IMR-90 (cell line): ENCODE results near the gene TMEM19.
"Not testable (repeated sequence)": the region's sequence is repeated elsewhere in the genome, so short reads cannot be mapped to it uniquely, and the experiment has no call there.

Experiments
- CTCF ChIP-seq: conservative IDR thresholded peaks from 2 replicates; pipeline ENCODE4 v1.5.1; 2012; ENCODE audit warnings: mild to moderate bottlenecking, low read depth, low read length, improper control_type of control experiment
- ELK1 ChIP-seq: fragments of 150-350 bp; IDR thresholded peaks from 2 replicates; pipeline ENCODE4 v1.6.1; 2016; ENCODE audit warnings: low read depth, mild to moderate bottlenecking, low read length, moderate library complexity, borderline replicate concordance
- FOS ChIP-seq: fragments of 150-350 bp; IDR thresholded peaks from 2 replicates; pipeline ENCODE4 v1.6.1; 2016; ENCODE audit warnings: low read depth, low read length
- MAFK ChIP-seq: IDR thresholded peaks from 2 replicates; pipeline ENCODE4 v1.6.1; 2012; ENCODE audit warnings: low read depth, low read length, improper control_type of control experiment
- POLR2A ChIP-seq: IDR thresholded peaks from 2 replicates; pipeline ENCODE4 v1.6.1; 2012; ENCODE audit warnings: mild to moderate bottlenecking, low read depth, low read length
- RAD21 ChIP-seq: IDR thresholded peaks from 2 replicates; pipeline ENCODE4 v1.6.1; 2012; ENCODE audit warnings: low read length, improper control_type of control experiment
- RFX5 ChIP-seq: IDR thresholded peaks from 2 replicates; pipeline ENCODE4 v1.8.0; 2012; ENCODE audit warnings: low read depth, mild to moderate bottlenecking, low read length, moderate library complexity
- USF2 ChIP-seq: fragments of 150-350 bp; IDR thresholded peaks from 2 replicates; pipeline ENCODE4 v1.6.1; 2017; ENCODE audit warnings: mild to moderate bottlenecking, antibody characterized with exemption, low read length, low read depth

- not testable (repeated sequence) for TF ChIP-seq CTCF, RAD21, MAFK, POLR2A, ELK1, RFX5, USF2, FOS
These were observed 1.3 kb downstream of the TMEM19 start for GRCh38 chr12:71687172-71687571.
